ENCODE results near the gene CROCC2.

Gene CROCC2

GRCh38 chr2:241002275-241003046 is 96.3 kb downstream of the CROCC2 start:
- no peak overlapping the region for H3K27ac ChIP-seq
- TF ChIP-seq CTCF (conservative IDR thresholded peaks at IDR 0.05): no peak

- no peak for TF ChIP-seq CTCF (conservative IDR thresholded peaks at IDR 0.05)
- no peak overlapping the region for H3K27ac ChIP-seq
Observed at GRCh38 chr2:241003047-241003360, 96.9 kb downstream of the CROCC2 start.

- no peak overlapping the region for H3K27ac ChIP-seq
- TF ChIP-seq CTCF (conservative IDR thresholded peaks at IDR 0.05): no peak
Observed at GRCh38 chr2:241003369-241003768, 97.2 kb downstream of the CROCC2 start.

GRCh38 chr2:241003830-241004564 is 97.9 kb downstream of the CROCC2 start:
- TF ChIP-seq CTCF (conservative IDR thresholded peaks at IDR 0.05): no peak

GRCh38 chr2:241005569-241005968 is 99.4 kb downstream of the CROCC2 start:
- no peak overlapping the region for H3K27ac ChIP-seq
- no peak for TF ChIP-seq CTCF (conservative IDR thresholded peaks at IDR 0.05)

More at GRCh38 chr2:241003830-241004564, 97.9 kb downstream of the CROCC2 start:
- no peak overlapping the region for H3K27ac ChIP-seq

GRCh38 chr2:241006412-241006811 is 100.3 kb downstream of the CROCC2 start:
- TF ChIP-seq CTCF (conservative IDR thresholded peaks at IDR 0.05): no peak
- H3K27ac ChIP-seq: peak overlapping the region; percentile 97

- no peak for TF ChIP-seq CTCF (conservative IDR thresholded peaks at IDR 0.05)
Observed at GRCh38 chr2:241007111-241007510, 101.0 kb downstream of the CROCC2 start.

More at GRCh38 chr2:241007111-241007510, 101.0 kb downstream of the CROCC2 start:
- H3K27ac ChIP-seq: peak overlapping the region; percentile 97
